Cardiac fibroblast (primary cell): Measurements from ENCODE around the gene LRRC8A.
A peak's percentile ranks its signal among the peaks of the same experiment; 100 is the strongest.

Experiments
- DNase-seq, 2 donors: peaks; one replicate each; pipeline versions ENCODE4 v3.0.0 to v3.0.0-alpha.2; 2010; ENCODE audit warnings: low read depth in 2 of 2
- H3K4me3 ChIP-seq, 2 donors: replicated peaks in 1 of 2; 1 replicate in 1 of 2; 2 replicates in 1 of 2; pipeline ENCODE4 v1.5.1; 2011; ENCODE audit warnings: low read depth in 2 of 2, low read length in 2 of 2, mild to moderate bottlenecking in 2 of 2, moderate library complexity in 1 of 2
- CTCF ChIP-seq: IDR thresholded peaks from one replicate; pipeline ENCODE4 v1.5.1; 2011; ENCODE audit warnings: low read depth, mild to moderate bottlenecking, low read length, inconsistent platforms

The LRRC8A gene

GRCh38 chr9:128881884-128882676 is at the start of gene LRRC8A, which contains the start of gene KYAT1:
Gene LRRC8A, plus strand, starts transcription at chr9:128882133. Its CDS starts 25,032 bp downstream, at chr9:128907165.
Gene KYAT1, minus strand, starts transcription at chr9:128881950. Its CDS starts 36,545 bp downstream, at chr9:128845405.
- H3K4me3 ChIP-seq = peak within 1 kb of the TSS; percentile 66 to 88
- DNase-seq = peak; percentile 95
- TF ChIP-seq CTCF = no peak

- no peak for TF ChIP-seq CTCF
- H3K4me3 ChIP-seq = no peak overlapping the region
- DNase-seq = no peak
Observed at GRCh38 chr9:128833696-128834095, 48.2 kb upstream of the LRRC8A start.

DNA sequence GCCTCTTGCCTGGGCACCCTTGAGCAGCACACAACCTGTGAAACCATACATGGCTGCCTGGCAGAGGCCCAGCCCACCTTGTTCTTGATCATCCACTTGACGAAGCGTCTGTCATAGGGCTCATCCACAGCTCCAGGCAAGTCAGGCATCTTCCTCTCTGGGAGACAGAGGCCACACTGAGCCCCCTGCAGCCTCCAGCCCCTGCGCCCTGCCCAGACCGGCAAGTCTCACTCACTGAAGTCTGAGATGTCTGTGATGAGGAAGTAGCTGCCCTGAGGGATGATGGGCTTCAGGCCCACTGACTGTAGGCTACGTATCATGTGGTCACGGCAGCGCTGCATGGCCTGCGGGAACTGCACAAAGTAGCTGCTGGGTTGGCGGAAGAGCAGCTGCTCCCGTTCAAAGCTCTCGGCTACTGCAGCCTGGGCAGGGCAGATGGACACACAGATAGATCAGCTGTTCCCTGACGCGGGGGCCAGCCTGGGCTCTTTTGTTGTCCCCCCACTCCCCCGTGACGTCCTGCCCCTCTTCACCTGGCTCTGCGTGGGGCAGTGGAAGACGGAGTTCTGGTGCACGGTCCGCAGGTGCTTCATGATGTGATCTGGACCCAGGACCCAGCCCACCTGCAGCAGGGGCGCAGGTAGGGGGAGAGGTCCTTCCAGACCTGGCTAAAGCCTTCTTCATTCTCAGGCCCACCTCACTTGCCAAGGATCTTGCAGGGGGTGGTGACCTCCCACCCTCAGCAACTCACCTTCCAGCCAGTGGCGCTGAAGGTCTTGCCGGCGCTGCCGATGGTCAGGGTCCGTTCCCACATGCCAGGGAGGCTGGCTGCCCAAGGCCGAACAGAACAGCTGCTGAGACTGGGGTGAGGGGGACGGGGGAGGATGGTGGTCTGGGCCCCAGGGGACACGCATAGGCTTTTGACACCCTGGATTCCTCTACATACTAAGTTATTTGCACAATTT is 46.4 kb upstream of the LRRC8A start:
- no peak for DNase-seq

GRCh38 chr9:128836509-128837145 is 45.3 kb upstream of the LRRC8A start:
- TF ChIP-seq CTCF = no peak
- no peak for DNase-seq
- no peak overlapping the region for H3K4me3 ChIP-seq

More for the DNA sequence above, 46.4 kb upstream of the LRRC8A start:
- H3K4me3 ChIP-seq = no peak overlapping the region
- TF ChIP-seq CTCF = no peak

- TF ChIP-seq CTCF = no peak
- no peak overlapping the region for H3K4me3 ChIP-seq
- no peak for DNase-seq
Observed at GRCh38 chr9:128838338-128838737, 43.6 kb upstream of the LRRC8A start.

- DNase-seq = no peak
- no peak overlapping the region for H3K4me3 ChIP-seq
- no peak for TF ChIP-seq CTCF
Observed at GRCh38 chr9:128840524-128840923, 41.4 kb upstream of the LRRC8A start.
